Activated CD8-positive, alpha-beta T cell treated with anti-CD3 and anti-CD28 coated beads for 36 hours (primary cell): ENCODE measurements around the gene PRKG2. TPM values are rescaled to one million over a fixed set of nuclear protein-coding genes. Genes with fewer than 3 reads are reported as not detected.

Experiments
- ATAC-seq: fragments of 200-7000 bp; cut with Tn5 transposase; one replicate; pipeline ENCODE4 v1.10.0; 2021; ENCODE audit warnings: mild to moderate bottlenecking, moderate library complexity
- CTCF ChIA-PET: fragments of 350-600 bp; sonication (Branson Sonifier 250); formaldehyde crosslinking; loops from one replicate; lab custom pipeline; 2021; ENCODE audit warnings: antibody characterized with exemption; lab: Charles Lee
- POLR2A ChIA-PET: fragments of 350-600 bp; sonication (Branson Sonifier 250); formaldehyde crosslinking; loops from one replicate; lab custom pipeline; 2021; ENCODE audit warnings: antibody characterized with exemption; lab: Charles Lee
- DNase-seq: peaks from one replicate; pipeline ENCODE4 v3.0.0-alpha.2; 2020
- H3K27ac Mint-ChIP-seq: one replicate; pipeline ENCODE4 v1.8.0; 2021; ENCODE audit warnings: mild to moderate bottlenecking, mixed read lengths
- H3K27me3 Mint-ChIP-seq: one replicate; pipeline ENCODE4 v1.8.0; 2021; ENCODE audit warnings: mixed read lengths
- H3K36me3 Mint-ChIP-seq: one replicate; pipeline ENCODE4 v1.8.0; 2021; ENCODE audit warnings: low read depth, mixed read lengths
- H3K4me1 Mint-ChIP-seq: one replicate; pipeline ENCODE4 v1.8.0; 2021; ENCODE audit warnings: low read depth, mixed read lengths
- H3K4me3 Mint-ChIP-seq: one replicate; pipeline ENCODE4 v1.8.0; 2021; ENCODE audit warnings: mild to moderate bottlenecking, moderate library complexity, mixed read lengths
- H3K9me3 Mint-ChIP-seq: one replicate; pipeline ENCODE4 v1.8.0; 2021; ENCODE audit warnings: mixed read lengths
- CTCF ChIP-seq: fragments of 200-600 bp; IDR thresholded peaks from one replicate; pipeline ENCODE4 v1.8.0; 2022; ENCODE audit warnings: antibody characterized with exemption, mild to moderate bottlenecking
- intact Hi-C: fragments of 100-400 bp; cut with micrococcal nuclease; formaldehyde crosslinking; loops from one replicate; pipeline ENCODE4 v1.10.0; 2022
- total RNA-seq, 2 experiments: library from RNA; stranded (reverse); gene quantifications; one replicate each; pipeline ENCODE4 v1.2.3, GENCODE V29; 2021

The PRKG2 gene
- total RNA-seq, 2 experiments from 2014 or later = 0.54 to 0.63 TPM

GRCh38 chr4:81245218-81246009 lies 30.4 kb upstream of the PRKG2 start:
- DNase-seq = no peak
- ATAC-seq = no peak
- peaks cover 3% of the 10 kb centered on the region for H3K27me3 Mint-ChIP-seq
- no peaks in the 10 kb centered on the region for H3K4me1 Mint-ChIP-seq
- CTCF ChIA-PET = no interaction called here
- no peak overlapping the region for H3K4me3 Mint-ChIP-seq
- H3K9me3 Mint-ChIP-seq = no peaks in the 10 kb centered on the region
- no peak for TF ChIP-seq CTCF
- POLR2A ChIA-PET = no interaction called here
- intact Hi-C loops = no loop called here
- H3K36me3 Mint-ChIP-seq = no peaks in the 10 kb centered on the region
- no peak overlapping the region for H3K27ac Mint-ChIP-seq

- no peaks in the 10 kb centered on the region for H3K36me3 Mint-ChIP-seq
Observed at GRCh38 chr4:81237791-81238190, 22.8 kb upstream of the PRKG2 start.

GRCh38 chr4:81235982-81236749 lies 21.1 kb upstream of the PRKG2 start:
- intact Hi-C loops = no loop called here
- ATAC-seq (no peak), DNase-seq (no peak)
- TF ChIP-seq CTCF = no peak
- no peaks in the 10 kb centered on the region for H3K36me3 Mint-ChIP-seq
- H3K4me1 Mint-ChIP-seq = no peaks in the 10 kb centered on the region
- H3K27me3 Mint-ChIP-seq = no peaks in the 10 kb centered on the region
- no peak overlapping the region for H3K27ac Mint-ChIP-seq
- H3K9me3 Mint-ChIP-seq = no peaks in the 10 kb centered on the region
- H3K4me3 Mint-ChIP-seq = no peak overlapping the region
- ChIA-PET CTCF (no interaction called here), POLR2A (no interaction called here)

More at GRCh38 chr4:81237791-81238190, 22.8 kb upstream of the PRKG2 start:
- POLR2A ChIA-PET = no interaction called here
- Mint-ChIP-seq H3K9me3 (no peaks in the 10 kb centered on the region), H3K27me3 (no peaks in the 10 kb centered on the region), H3K27ac (no peak overlapping the region), H3K4me3 (no peak overlapping the region), H3K4me1 (no peaks in the 10 kb centered on the region)
- intact Hi-C loops = no loop called here
- CTCF ChIA-PET = no interaction called here
- ATAC-seq = no peak
- DNase-seq = no peak
- no peak for TF ChIP-seq CTCF

- H3K36me3 Mint-ChIP-seq = no peaks in the 10 kb centered on the region
- no peak overlapping the region for H3K4me3 Mint-ChIP-seq
- H3K27me3 Mint-ChIP-seq = peaks cover 5% of the 10 kb centered on the region
- H3K27ac Mint-ChIP-seq = no peak overlapping the region
- peaks cover 8% of the 10 kb centered on the region for H3K9me3 Mint-ChIP-seq
- ChIA-PET CTCF (no interaction called here), POLR2A (no interaction called here)
- intact Hi-C loops = no loop called here
- DNase-seq (no peak), ATAC-seq (no peak)
- no peaks in the 10 kb centered on the region for H3K4me1 Mint-ChIP-seq
- no peak for TF ChIP-seq CTCF
Observed at GRCh38 chr4:81227968-81228367, 12.9 kb upstream of the PRKG2 start.

GRCh38 chr4:81227138-81227537 lies 12.1 kb upstream of the PRKG2 start:
- intact Hi-C loops = no loop called here
- Mint-ChIP-seq H3K9me3 (peaks cover 8% of the 10 kb centered on the region), H3K36me3 (no peaks in the 10 kb centered on the region), H3K27ac (no peak overlapping the region), H3K4me3 (no peak overlapping the region), H3K27me3 (peaks cover 5% of the 10 kb centered on the region), H3K4me1 (no peaks in the 10 kb centered on the region)
- TF ChIP-seq CTCF = no peak
- ATAC-seq = no peak
- no peak for DNase-seq
- ChIA-PET POLR2A (no interaction called here), CTCF (no interaction called here)
